GM12892 (cell line): ENCODE data around the gene LHFPL6.

Source experiments
- POLR2A ChIP-seq: IDR thresholded peaks from 2 replicates; pipeline ENCODE4 v1.6.1; 2011; ENCODE audit warnings: low read depth, low read length, control low read depth
- POLR2AphosphoS5 ChIP-seq: IDR thresholded peaks from 2 replicates; pipeline ENCODE4 v1.6.1; 2011; ENCODE audit warnings: low read depth, low read length, control low read depth

- no peak for TF ChIP-seq POLR2A
- no peak for TF ChIP-seq POLR2AphosphoS5
Measured at GRCh38 chr13:39298951-39299350, 304.0 kb downstream of the LHFPL6 start.
